Endothelial cell of umbilical vein (primary cell): ENCODE data around the gene HMGN1. TPM values are rescaled to one million over a fixed set of nuclear protein-coding genes. Genes with fewer than 3 reads are reported as not detected.

Source experiments
- BruUV-seq: library from RNA; stranded (reverse); fragments of 400-500 nt; replicated peaks from 2 replicates; lab custom pipeline; 2021; lab: Mats Ljungman, UMichigan
- CTCF ChIA-PET: fragments of 300-600, 350-600 bp; sonication (Branson Sonifier 250); formaldehyde crosslinking; loops from one replicate; lab custom pipeline; 2021; ENCODE audit warnings: antibody characterized with exemption, inconsistent platforms; lab: Charles Lee
- POLR2A ChIA-PET: fragments of 300-600, 350-600 bp; sonication (Branson Sonifier 250); formaldehyde crosslinking; loops from one replicate; lab custom pipeline; 2021; ENCODE audit warnings: antibody characterized with exemption, inconsistent platforms; lab: Charles Lee
- DNase-seq: peaks from one replicate; pipeline ENCODE4 v3.0.0-alpha.2; 2011; ENCODE audit warnings: low read depth, low spot score
- FAIRE-seq: peaks from 2 replicates; lab custom pipeline; 2011; peaks lifted over from hg19 to GRCh38; lab: Jason Lieb, UNC
- H2AFZ ChIP-seq: 2 replicates; pipeline ENCODE4 v1.6.0; 2012; ENCODE audit warnings: low read depth, low read length, control low read depth, inconsistent platforms
- H3K27ac ChIP-seq: 2 replicates; pipeline ENCODE4 v1.5.1; 2011; ENCODE audit warnings: low read depth, mild to moderate bottlenecking, control low read depth, low read length, moderate library complexity; ENCODE audit not compliant: insufficient read depth
- H3K27me3 ChIP-seq, 2 experiments: 2 replicates each; pipeline versions ENCODE4 v1.6.0 to v1.6.1; 2011; ENCODE audit warnings: low read length in 2 of 2, mixed read lengths in 1 of 2; ENCODE audit not compliant: control insufficient read depth in 2 of 2, insufficient read depth in 2 of 2
- H3K36me3 ChIP-seq, 2 experiments: 2 replicates in 1 of 2; 3 replicates in 1 of 2; pipeline ENCODE4 v1.5.1; 2011; ENCODE audit warnings: low read length in 2 of 2, mild to moderate bottlenecking in 1 of 2, moderate library complexity in 1 of 2; ENCODE audit not compliant: control insufficient read depth in 2 of 2, insufficient read depth in 2 of 2; ENCODE audit errors: extremely low read depth in 1 of 2
- H3K4me1 ChIP-seq: 3 replicates; pipeline ENCODE4 v1.5.1; 2011; ENCODE audit warnings: mild to moderate bottlenecking, low read length; ENCODE audit not compliant: control insufficient read depth, insufficient read depth; ENCODE audit errors: extremely low read depth
- H3K4me2 ChIP-seq: 2 replicates; pipeline ENCODE4 v1.6.1; 2011; ENCODE audit warnings: low read length, control low read depth, mixed read lengths; ENCODE audit not compliant: insufficient read depth
- H3K4me3 ChIP-seq, 3 experiments: fragments of 200-600 bp in 1 of 3; sonication (generic), shearing (Covaris generic) in 1 of 3; replicated peaks in 1 of 3; 2 replicates each; pipeline ENCODE4 v1.5.1; 2011 to 2016; ENCODE audit warnings: control low read depth in 3 of 3, low read length in 3 of 3, mild to moderate bottlenecking in 2 of 3, inconsistent platforms in 1 of 3, low read depth in 1 of 3, moderate library complexity in 1 of 3; ENCODE audit not compliant: insufficient read depth in 1 of 3
- H3K79me2 ChIP-seq: 2 replicates; pipeline ENCODE4 v1.6.0; 2012; ENCODE audit warnings: low read length, inconsistent platforms; ENCODE audit not compliant: control insufficient read depth, insufficient read depth
- H3K9ac ChIP-seq: replicated peaks from 2 replicates; pipeline ENCODE3; 2011; ENCODE audit warnings: low read length, control low read depth; ENCODE audit not compliant: insufficient read depth; ENCODE audit errors: extremely low read depth
- H3K9me1 ChIP-seq: replicated peaks from 3 replicates; pipeline ENCODE4 v1.6.0; 2011; ENCODE audit warnings: mild to moderate bottlenecking, low read length; ENCODE audit not compliant: control insufficient read depth, insufficient read depth; ENCODE audit errors: extremely low read depth
- H3K9me3 ChIP-seq: replicated peaks from 2 replicates; pipeline ENCODE4 v1.5.1; 2012; ENCODE audit warnings: low read length, inconsistent platforms; ENCODE audit not compliant: control insufficient read depth, insufficient read depth
- H4K20me1 ChIP-seq: replicated peaks from 2 replicates; pipeline ENCODE3; 2011; ENCODE audit warnings: mild to moderate bottlenecking, low read length; ENCODE audit not compliant: control insufficient read depth, insufficient read depth; ENCODE audit errors: extremely low read depth
- CTCF ChIP-seq, 2 donors: IDR thresholded peaks; 1 replicate in 1 of 2; 2 replicates in 1 of 2; pipeline ENCODE4 v1.5.1; 2011; ENCODE audit warnings: low read length in 2 of 2, mild to moderate bottlenecking in 2 of 2, moderate library complexity in 2 of 2, control low read depth in 1 of 2, inconsistent platforms in 1 of 2, low read depth in 1 of 2; ENCODE audit not compliant: insufficient read depth in 1 of 2; ENCODE audit errors: extremely low read depth in 1 of 2
- EZH2 ChIP-seq: IDR thresholded peaks from 2 replicates; pipeline ENCODE4 v1.6.1; 2012; ENCODE audit warnings: borderline replicate concordance, low read depth, mild to moderate bottlenecking, moderate library complexity, low read length, inconsistent platforms; ENCODE audit not compliant: severe bottlenecking
- FOS ChIP-seq: IDR thresholded peaks from 2 replicates; pipeline ENCODE4 v1.6.1; 2011; ENCODE audit warnings: mild to moderate bottlenecking, low read length, moderate library complexity, borderline replicate concordance; ENCODE audit not compliant: insufficient read depth
- GATA2 ChIP-seq: IDR thresholded peaks from 2 replicates; pipeline ENCODE4 v1.7.0; 2011; ENCODE audit warnings: low read depth, mild to moderate bottlenecking, moderate library complexity, mixed read lengths, low read length; ENCODE audit not compliant: insufficient read length, insufficient read depth
- JUN ChIP-seq: IDR thresholded peaks from 2 replicates; pipeline ENCODE4 v1.6.1; 2011; ENCODE audit warnings: borderline replicate concordance, low read depth; ENCODE audit not compliant: insufficient read length, insufficient read depth
- MAX ChIP-seq: IDR thresholded peaks from 2 replicates; pipeline ENCODE4 v1.6.1; 2011; ENCODE audit not compliant: insufficient read depth, insufficient read length
- MYC ChIP-seq: IDR thresholded peaks from one replicate; pipeline ENCODE4 v1.6.1; 2011; ENCODE audit warnings: mild to moderate bottlenecking, low read depth, low read length
- POLR2A ChIP-seq: IDR thresholded peaks from 2 replicates; pipeline ENCODE4 v1.6.1; 2012; ENCODE audit warnings: low read depth, mild to moderate bottlenecking, control low read depth, low read length
- POLR2AphosphoS5 ChIP-seq: IDR thresholded peaks from 2 replicates; pipeline ENCODE4 v1.6.1; 2012; ENCODE audit warnings: low read depth, mild to moderate bottlenecking, control low read depth, low read length, moderate library complexity; ENCODE audit not compliant: insufficient read depth
- dilution Hi-C: fragments of 300-500 bp; cut with MboI; formaldehyde crosslinking; loops from one replicate; pipeline ENCODE4 v1.15.0; 2019; ENCODE audit warnings: low sequenced_read_pairs; ENCODE audit not compliant: extremely low pct_ligation_motif_present
- intact Hi-C: fragments of 100-400 bp; cut with micrococcal nuclease; formaldehyde crosslinking; loops from one replicate; pipeline ENCODE4 v1.10.0; 2022
- polyA plus RNA-seq, 4 experiments: library from polyadenylated mRNA; depleted of rRNA in 3 of 4; stranded (reverse) in 3 of 4; unstranded in 1 of 4; fragments of >200 nt; gene quantifications; 2 replicates each; pipeline versions ENCODE4 v1.2.1 to v1.2.3, GENCODE V29; 2011 to 2012; ENCODE audit warnings: missing spikeins in 1 of 4
- total RNA-seq: library from RNA; stranded (reverse); gene quantifications from 2 replicates; pipeline ENCODE4 v1.2.3, GENCODE V29; 2021

Gene HMGN1
- total and polyA plus RNA-seq, 2 donors (not counting 3 experiments of a cell fraction or from before 2014, with no cell fraction given) = 162 to 360 TPM

DNA sequence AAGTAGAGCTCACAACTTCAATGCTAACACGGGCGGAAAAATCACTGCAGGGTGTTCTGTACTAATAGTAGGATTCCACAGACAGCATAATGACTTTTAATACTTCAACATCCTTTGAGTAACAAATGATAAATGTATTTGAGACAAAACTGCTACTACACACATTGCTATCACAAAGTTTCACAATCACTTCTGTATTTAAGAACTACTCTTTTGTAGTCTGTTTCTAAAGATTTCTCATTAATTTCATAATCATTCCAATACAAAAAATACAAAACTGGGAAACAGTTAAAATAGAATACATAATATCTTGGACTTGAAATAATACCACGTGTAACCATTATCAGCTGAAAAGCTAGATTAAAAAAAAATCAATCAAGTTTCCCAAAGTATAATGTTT lies 2.7 kb downstream of the HMGN1 start:
- BruUV-seq = no TSS peak
- Histone ChIP-seq H2AFZ (no peak overlapping the region), H3K4me3 (peak overlapping the region in 2 of 3 experiments; percentile 1 to 100), H3K36me3 (peaks cover 10 to 30% of the 10 kb centered on the region in 2 experiments), H3K9me1 (no peaks in the 10 kb centered on the region), H3K79me2 (peaks cover 37% of the 10 kb centered on the region), H3K9ac (peak overlapping the region; percentile 92), H3K4me1 (peaks cover 34% of the 10 kb centered on the region), H4K20me1 (peaks cover 7% of the 10 kb centered on the region), H3K9me3 (no peaks in the 10 kb centered on the region), H3K27me3 (no peaks in the 10 kb centered on the region), H3K4me2 (peak overlapping the region; percentile 100), H3K27ac (no peak overlapping the region)
- TF ChIP-seq CTCF (IDR thresholded peaks at IDR 0.05; ENCODE audit: extremely low read depth in 1 of 2, insufficient read depth in 1 of 2, low read depth in 1 of 2, low read length in 2 of 2) (no peak), GATA2 (no peak), MAX (no peak), POLR2A (no peak), POLR2AphosphoS5 (no peak)
- CTCF ChIA-PET = interaction anchor here (2.3 kb wide), 1 partner anchor 41 kb away, joined by 14 read pairs; no protein-coding TSS in a partner anchor
- no peak for DNase-seq
- FAIRE-seq = no peak
- intact Hi-C loops (no loop called here), dilution Hi-C loops (no loop called here)
- POLR2A ChIA-PET = no interaction called here

GRCh38 chr21:39345440-39345839 lies 3.4 kb downstream of the HMGN1 start:
- H3K9ac ChIP-seq = no peak overlapping the region
- ChIA-PET CTCF (interaction anchor here (2.3 kb wide), 1 partner anchor 42 kb away, joined by 14 read pairs; no protein-coding TSS in a partner anchor), POLR2A (interaction anchor here (0.6 kb wide), 1 partner anchor 88 kb away, joined by 4 read pairs; no protein-coding TSS in a partner anchor)
- BruUV-seq = no TSS peak
- peak overlapping the region in 1 of 3 experiments; percentile 100 for H3K4me3 ChIP-seq
- peaks cover 34% of the 10 kb centered on the region for H3K4me1 ChIP-seq
- DNase-seq = no peak
- no peak for TF ChIP-seq POLR2AphosphoS5
- TF ChIP-seq MYC = no peak
- no peak for TF ChIP-seq POLR2A
- TF ChIP-seq JUN = no peak
- TF ChIP-seq GATA2 = no peak
- TF ChIP-seq FOS = no peak
- TF ChIP-seq EZH2 = no peak
- no peak for TF ChIP-seq CTCF (IDR thresholded peaks at IDR 0.05; ENCODE audit: extremely low read depth in 1 of 2, insufficient read depth in 1 of 2, low read depth in 1 of 2, low read length in 2 of 2)
- no peak for TF ChIP-seq MAX
- H3K27ac ChIP-seq = no peak overlapping the region
- H3K79me2 ChIP-seq = peaks cover 37% of the 10 kb centered on the region
- FAIRE-seq = no peak
- H3K9me3 ChIP-seq = no peaks in the 10 kb centered on the region
- H3K36me3 ChIP-seq = peaks cover 10 to 31% of the 10 kb centered on the region in 2 experiments
- intact Hi-C loops (no loop called here), dilution Hi-C loops (no loop called here)
- H3K9me1 ChIP-seq = no peaks in the 10 kb centered on the region
- H2AFZ ChIP-seq = no peak overlapping the region
- no peaks in the 10 kb centered on the region for H3K27me3 ChIP-seq
- H4K20me1 ChIP-seq = peaks cover 7% of the 10 kb centered on the region
- H3K4me2 ChIP-seq = peak overlapping the region; percentile 100
